HG03469 (cell line): ENCODE measurements around the gene EML2.
"Not testable (repeated sequence)": the region's sequence is repeated elsewhere in the genome, so short reads cannot be mapped to it uniquely, and the experiment has no call there.

Experiments
- ATAC-seq: cut with Tn5 transposase; IDR thresholded peaks from one replicate; pipeline ENCODE4 v1.9.1; 2021; ENCODE audit warnings: mild to moderate bottlenecking, moderate library complexity, moderate number of reproducible peaks; ENCODE audit not compliant: unreplicated experiment

Gene EML2, protein sequence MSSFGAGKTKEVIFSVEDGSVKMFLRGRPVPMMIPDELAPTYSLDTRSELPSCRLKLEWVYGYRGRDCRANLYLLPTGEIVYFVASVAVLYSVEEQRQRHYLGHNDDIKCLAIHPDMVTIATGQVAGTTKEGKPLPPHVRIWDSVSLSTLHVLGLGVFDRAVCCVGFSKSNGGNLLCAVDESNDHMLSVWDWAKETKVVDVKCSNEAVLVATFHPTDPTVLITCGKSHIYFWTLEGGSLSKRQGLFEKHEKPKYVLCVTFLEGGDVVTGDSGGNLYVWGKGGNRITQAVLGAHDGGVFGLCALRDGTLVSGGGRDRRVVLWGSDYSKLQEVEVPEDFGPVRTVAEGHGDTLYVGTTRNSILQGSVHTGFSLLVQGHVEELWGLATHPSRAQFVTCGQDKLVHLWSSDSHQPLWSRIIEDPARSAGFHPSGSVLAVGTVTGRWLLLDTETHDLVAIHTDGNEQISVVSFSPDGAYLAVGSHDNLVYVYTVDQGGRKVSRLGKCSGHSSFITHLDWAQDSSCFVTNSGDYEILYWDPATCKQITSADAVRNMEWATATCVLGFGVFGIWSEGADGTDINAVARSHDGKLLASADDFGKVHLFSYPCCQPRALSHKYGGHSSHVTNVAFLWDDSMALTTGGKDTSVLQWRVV

DNA sequence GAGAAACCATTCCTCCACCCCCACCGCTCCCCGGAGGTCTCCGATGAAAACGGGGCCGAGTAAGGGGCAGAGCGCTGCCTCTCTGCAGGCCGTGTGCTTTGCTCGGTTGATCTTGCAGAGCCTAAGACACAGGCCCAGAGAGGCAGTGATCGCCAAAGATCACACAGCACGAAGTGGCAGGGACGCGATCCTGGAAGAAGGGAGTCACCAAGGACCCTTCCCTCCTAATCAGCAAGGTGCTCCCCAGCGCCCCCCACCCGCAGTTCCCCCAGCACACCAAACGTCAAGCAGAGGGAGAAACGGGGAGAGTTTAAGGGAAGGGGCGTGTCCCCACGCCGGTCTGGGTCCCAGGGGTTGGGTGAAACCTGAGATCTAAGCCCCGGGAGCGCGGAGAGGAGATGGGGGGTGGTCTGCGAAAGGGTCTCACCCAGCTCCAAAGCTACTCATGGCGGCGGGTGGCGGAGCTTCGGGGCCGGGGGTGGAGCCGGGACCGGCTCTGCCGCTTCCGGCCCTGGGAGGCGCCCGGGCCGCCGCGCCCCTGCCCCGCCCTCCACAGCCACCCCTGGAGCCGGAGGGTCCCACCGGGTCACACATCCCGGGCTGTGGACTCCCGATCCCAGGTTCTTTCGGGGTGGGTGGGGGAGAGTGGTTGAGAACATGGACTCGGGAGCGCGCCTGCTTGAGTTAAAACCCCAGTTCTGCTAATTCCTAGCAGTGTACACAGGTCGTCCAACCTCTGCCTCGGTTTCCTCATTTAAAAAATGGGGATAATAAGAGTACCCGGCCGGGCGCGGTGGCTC is at the start of gene EML2:
Gene EML2 (minus strand): TSS at position 468 of the 800 bp plus-strand sequence. CDS start 21 bp downstream, at position 447.
- no peak for ATAC-seq

DNA sequence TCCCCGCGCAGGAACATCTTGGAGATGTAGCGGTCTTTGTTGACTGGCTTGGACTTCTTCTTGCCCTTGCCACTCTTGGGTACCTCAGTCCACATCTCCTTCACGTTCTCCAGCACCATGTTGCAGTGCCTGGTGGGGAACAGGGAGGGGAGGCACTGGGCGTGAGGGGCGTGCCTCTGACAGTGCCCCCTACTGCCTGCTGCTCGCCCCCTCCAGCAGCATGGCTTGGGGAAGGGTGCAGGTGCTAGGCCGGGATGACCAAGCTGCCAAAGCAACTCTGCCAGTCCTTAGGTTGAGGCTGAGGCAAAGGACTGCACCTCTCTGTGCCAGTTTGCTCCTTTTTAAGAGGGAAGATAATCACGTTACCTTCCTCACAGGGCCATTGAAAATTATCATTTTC is 48.4 kb upstream of the EML2 start:
- ATAC-seq: no peak

DNA sequence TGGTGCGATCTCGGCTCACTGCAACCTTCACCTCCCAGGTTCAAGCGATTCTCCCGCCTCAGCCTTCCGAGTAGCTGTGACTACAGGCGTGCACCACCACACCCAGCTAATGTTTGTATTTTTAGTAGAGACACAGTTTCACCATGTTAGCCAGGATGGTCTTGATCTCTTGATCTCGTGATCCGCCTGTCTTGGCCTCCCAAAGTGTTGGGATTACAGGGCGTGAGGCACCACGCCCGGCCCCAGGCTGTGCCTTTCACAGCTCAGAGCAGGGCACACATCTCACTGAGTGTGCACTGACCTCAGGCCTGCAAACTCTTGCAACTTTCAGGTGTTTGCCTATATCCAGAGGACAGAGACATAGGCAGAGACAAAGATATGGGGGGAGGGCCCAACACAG is 45.8 kb upstream of the EML2 start:
- not testable (repeated sequence) for ATAC-seq

DNA sequence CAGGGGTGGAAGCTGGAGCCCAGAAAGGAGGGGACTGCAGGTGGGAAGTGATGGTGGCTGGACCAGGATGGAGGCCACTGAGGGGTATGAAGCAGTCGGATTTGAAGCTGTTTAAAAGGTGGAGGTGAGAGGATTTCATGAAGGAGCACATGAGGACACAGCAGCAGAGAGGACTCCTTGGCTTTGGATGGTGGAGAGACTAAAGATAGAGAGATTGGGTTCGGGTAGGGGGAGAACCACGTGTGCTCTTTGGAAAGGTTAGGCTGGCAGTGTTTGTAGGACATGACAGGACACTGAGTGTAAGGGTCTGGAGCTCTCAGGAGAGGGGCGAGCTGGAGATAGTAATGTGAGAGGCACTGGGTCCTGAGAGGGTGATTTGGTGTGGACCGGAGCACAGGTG is 43.7 kb upstream of the EML2 start:
- ATAC-seq: no peak

DNA sequence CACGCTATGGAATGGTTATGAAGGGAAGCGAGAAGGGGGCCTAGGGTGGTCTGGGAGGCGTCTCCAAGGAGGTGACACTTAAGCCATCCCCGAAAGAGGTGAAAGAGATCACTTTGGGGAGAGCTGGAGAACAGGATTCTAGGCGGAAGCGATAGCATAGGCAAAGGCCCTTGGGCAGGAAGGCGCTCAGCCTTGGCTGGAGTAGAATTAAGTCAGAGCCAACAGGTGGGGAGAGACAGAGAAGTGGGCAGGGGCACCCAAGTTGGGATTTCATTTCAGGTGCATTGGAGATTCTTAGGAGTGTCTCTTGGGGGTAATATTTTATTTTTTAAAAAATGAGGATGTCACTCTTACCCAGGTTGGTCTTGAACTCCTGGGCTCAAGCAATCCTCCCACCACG is 42.9 kb upstream of the EML2 start:
- ATAC-seq: no peak

DNA sequence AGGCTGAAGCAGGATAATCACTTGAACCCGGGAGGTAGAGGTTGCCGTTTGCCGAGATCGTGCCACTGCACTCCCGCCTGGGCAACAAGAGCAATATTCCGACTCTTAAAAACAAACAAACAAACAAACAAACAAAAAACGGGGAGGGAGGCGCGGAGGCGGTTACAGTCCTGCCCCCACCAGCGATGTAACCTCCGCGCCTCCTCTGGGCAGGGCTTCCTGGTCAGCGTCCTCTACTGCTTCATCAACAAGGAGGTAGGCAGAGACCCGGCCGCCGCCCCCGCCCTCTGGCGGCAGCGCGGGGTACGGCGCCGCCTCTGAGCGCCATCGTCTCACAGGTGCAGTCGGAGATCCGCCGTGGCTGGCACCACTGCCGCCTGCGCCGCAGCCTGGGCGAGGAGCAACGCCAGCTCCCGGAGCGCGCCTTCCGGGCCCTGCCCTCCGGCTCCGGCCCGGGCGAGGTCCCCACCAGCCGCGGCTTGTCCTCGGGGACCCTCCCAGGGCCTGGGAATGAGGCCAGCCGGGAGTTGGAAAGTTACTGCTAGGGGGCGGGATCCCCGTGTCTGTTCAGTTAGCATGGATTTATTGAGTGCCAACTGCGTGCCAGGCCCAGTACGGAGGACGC is 42.3 kb upstream of the EML2 start:
- peak; percentile 51 for ATAC-seq

DNA sequence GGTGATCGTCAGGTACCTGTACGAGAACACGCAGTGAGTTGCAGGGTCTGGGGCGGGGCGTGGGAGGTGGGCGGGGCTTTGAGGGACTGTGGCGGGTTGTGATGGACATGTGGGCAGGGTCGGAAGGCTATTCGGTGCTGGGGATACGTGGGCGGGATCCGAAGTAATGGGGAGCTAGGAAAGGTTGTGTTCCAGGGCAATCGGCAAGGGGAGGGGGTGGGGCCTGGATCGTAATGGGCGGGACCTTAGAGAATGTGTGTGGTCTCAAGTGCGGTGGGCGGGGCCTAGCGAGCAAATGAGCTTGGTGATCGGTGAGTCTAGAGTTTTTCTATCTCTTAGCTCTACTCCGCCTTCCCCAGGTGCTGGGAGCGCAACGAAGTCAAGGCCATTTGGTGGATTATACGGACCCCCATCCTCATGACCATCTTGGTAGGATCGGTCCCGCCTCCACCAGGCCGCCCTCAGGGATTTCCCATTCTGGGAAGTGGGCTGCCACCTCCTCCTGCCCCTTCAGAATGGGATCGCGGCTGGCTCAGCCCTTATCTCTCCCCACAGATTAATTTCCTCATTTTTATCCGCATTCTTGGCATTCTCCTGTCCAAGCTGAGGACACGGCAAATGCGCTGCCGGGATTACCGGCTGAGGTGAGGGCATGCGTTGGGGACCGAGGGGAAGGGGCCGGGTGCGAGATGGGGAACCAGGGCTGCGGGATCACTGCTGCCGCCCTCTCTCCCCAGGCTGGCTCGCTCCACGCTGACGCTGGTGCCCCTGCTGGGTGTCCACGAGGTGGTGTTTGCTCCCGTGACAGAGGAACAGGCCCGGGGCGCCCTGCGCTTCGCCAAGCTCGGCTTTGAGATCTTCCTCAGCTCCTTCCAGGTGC is 38.4 kb upstream of the EML2 start:
- ATAC-seq: no peak

DNA sequence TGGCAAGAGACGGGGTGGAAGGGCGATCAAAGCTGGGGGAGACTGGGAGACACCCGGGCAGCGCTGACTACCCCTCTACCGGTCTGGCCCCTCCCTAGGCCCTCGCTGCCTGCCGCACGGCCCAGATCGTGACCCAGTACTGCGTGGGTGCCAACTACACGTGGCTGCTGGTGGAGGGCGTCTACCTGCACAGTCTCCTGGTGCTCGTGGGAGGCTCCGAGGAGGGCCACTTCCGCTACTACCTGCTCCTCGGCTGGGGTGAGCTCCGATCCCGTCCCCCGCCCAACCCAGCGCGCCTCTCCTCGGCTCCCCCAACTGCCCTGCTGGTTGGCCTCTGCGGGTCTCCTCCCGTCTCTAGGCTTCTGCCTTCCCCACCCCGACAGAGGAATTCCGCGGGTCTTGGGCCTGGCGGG is 37.7 kb upstream of the EML2 start:
- ATAC-seq: no peak

DNA sequence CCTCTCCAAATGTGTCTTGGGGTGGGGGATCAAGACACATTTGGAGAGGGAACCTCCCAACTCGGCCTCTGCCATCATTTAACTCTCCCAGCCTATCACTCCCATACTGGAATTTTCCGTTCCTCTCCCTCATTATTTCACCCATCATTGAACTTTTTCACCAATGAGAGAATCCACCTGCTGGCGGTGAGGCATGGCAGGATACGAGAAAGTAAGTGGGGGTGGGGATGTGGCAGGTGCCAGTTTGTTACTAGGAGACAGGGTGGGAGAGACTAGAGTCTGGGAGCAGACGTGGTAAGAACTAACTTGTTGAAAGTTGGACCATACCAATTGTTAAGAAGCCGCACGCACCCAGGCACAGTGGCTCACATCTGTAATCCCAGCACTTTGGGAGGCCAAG is 35.7 kb upstream of the EML2 start:
- ATAC-seq: no peak

DNA sequence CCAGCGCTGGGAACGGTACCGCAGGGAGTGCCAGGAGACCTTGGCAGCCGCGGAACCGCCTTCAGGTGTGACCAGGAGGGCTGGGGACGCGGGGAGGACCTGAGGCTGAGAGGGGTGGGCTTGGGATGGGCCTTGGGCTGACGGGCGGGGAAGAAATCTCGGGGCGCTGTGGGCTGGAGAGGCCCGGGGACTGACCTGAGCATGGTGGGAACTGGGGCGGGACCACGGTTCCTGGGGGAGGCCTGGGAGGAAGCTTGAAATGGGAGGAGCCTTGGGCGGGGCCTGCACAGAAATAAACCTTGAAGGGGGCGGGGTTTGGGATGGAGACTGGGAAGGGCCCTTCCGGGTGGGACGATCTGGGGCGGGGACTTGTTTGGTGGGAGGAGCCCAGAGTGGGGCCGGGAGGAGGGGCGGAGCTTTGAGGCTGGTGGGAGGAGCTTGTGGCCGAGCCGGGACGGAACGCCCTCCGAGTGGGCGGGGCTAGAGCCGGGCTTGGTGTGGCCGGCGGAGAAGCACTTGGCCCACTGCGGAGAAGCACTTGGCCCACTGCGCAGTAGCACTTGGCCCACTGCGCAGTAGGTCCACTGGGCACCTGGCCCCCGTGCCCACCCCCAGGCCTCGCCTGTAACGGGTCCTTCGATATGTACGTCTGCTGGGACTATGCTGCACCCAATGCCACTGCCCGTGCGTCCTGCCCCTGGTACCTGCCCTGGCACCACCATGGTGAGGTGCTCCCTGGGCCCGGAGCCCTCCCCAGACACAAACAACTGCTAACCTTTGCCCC is 31.7 kb upstream of the EML2 start:
- no peak for ATAC-seq

DNA sequence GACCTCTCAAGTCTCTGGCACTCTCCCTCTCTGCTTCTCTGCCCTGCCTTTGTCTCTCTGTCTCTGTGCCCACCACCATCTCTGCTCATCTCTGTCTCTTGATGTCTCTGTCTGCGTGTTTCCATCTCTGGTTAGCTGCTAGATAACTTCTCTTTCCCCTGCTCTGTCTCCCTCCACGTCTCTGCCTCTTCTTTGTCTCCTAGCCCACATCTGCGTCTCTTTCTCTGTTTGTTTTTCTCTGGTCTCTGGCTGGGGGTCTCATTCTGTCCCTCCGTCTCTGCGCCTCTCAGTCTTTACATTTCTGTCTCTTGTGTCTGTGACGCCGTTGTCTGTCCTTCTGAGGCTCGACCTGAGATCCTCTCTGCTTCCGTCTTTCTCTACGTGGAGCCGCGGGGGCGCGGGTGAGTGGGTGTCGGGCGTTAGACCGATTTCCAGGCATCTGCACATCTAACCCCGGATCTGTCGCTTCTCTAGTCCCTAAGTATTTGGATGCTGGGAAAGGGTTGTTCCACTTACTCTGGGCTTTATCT is 29.2 kb upstream of the EML2 start:
- ATAC-seq: no peak

DNA sequence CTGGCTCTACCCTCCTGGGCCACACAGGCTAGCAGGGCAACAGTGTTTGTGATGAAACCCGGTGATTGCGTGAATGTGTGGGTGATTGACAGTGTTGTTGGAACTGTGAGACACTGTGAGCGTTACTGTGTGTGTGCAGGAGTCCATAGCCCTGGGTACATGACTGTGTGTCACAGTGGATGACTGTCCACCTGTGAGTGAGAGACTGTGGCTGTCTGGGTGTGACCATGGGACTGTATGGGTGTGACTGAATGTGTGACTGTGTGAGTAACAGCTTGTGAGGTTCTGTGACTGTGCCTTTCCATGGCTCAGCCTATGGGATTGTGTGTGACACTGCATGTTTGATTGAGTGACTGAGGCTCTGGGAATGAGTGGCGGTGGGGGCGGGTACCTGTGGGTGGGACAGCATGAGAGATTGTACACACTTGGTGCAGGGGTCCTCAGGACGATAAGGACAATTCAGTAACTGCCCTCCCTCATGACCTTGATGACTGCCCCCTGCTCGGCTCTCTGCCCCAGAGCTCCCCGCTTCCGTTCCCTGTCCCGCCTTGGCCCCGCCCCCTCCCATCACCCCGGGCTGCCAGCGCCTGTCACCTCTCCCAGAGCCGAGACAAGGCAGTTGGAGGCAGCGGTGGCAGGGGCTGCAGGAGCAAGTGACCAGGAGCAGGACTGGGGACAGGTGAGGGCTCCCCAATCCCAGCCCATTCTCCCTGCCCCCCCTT is 28.6 kb upstream of the EML2 start, which contains the start of gene GIPR:
Gene GIPR (plus strand): TSS at position 602 of the 722 bp plus-strand sequence. CDS start 1,300 bp downstream, outside the sequence.
- ATAC-seq: no peak

DNA sequence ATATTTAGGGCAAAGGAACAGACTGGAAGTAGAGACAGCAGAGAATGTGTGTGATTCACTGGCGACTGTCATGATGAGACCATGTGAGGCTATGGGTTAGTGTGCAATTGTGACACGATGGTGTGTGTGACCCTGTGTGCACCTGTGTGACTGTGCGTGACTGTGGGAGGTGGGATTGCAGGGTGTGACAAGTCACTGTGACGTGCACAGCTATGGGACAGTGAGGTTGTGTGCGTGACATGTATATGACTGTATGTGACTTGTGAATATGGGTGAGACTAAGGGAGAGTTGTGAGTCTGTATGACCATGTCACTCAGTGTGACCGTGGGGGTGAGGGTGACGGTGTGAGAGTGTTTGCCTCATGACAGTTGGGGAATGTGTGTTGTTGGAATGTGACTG is 25.4 kb upstream of the EML2 start:
- no peak for ATAC-seq

DNA sequence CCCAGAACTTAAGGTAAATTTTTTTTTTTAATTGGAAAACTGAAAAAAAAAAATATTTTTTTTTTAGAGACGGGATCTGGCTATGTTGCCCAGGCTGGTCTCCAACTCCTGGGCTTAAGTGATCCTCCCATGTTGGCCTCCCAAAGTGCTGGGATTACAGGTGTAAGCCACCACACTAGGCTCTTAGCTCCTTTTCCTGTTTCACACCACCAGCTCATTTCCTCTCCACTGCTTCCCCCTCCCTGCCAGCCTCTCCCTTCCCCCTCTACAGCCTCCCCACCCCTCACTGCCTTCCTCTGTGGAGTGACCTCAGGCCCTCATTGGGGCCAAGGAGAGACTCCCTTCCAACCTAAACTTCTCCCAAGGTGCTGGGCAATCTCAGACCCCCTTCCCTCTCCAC is 24.6 kb upstream of the EML2 start:
- no peak for ATAC-seq

DNA sequence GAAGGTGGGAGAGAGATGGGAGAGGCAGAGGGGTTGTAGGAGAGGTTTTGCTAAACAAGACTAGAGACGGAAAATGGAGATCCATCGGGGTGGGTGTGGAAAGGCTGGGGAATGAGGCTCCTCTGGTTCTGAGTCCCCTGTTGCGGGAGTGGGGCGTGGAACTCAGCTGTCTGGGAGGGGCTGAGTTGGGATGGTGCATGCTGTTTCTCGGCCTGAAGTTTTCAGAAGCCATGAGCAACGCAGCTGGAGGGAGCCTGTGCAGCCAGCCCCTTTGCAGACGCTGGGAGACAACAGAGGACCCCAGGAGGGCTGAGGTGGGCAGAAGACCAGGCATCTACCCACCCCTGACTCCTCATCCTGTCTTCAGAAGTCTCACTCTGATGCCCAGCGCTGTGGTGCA is 21.4 kb upstream of the EML2 start:
- no peak for ATAC-seq

DNA sequence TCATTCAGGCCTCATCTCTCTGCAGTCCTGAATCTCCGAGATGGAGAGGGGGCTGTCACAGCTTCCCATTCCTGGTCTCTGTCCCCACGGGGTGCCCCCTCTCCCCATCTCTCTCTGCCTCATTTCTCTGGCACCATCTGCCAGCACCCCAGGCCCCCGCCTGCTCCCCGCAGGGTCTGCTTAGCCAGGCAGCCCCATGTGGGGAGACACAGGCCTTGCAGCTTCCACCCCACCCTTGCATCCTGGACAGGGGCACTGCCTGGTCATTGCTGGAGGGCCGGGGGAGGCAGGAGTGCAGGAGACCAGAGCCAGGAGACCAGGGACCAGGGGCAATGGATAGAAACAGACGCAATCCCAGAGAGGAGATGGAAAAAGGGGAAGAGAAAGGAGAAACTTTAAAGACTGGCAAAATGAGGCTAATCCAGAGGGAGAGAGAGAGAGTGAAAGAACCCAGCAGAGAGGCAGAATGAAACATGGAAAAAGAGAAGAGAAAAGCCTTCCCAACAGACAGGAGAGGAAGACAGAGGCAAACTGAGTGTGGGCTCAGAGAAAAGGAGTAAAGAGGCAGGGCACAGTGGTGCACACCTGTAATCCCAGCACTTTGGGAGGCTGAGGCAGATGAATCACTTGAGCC is 20.0 kb upstream of the EML2 start:
- ATAC-seq: no peak

DNA sequence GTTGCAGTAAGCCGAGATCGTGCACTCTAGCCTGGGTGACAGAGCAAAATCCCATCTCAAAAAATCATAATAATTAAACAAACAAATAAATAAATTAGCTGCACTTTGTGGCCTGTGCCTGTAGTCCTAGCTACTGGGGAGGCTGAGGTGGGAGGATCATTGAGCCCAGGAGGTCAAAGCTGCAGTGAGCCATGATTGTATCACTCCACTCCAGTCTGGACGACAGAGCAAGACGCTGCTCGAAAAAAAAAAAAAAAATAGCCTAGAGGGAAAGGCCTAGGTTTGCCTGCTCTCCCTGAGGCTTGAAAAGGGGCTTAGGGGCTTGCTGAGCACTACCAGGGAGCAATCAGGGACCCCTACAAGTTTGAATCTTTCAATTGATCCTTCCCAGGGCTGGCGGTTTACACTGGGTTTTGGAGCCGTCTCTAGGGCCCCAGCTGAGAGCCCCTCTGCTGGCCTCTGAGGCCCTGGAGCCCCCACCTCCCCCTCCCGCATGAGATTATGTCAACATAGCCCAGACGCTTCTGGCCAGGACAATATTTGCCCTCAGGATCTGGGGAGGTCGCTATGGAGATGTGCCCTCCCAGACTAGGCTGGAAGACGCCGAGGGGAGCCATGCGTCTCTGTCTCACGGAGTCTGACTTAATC is 18.4 kb upstream of the EML2 start:
- ATAC-seq: no peak
